Activated T-helper 1 cell treated with anti-CD3 and anti-CD28 coated beads, Interleukin-2, amount 50 U/mL, for 16 hours (primary cell): ENCODE results near the gene PTK7.

Experiments used
- DNase-seq, 2 donors: peaks; one replicate each; pipeline ENCODE4 v3.0.0-alpha.2; 2020; ENCODE audit warnings: low read depth in 1 of 2, low spot score in 1 of 2

Gene PTK7

DNA sequence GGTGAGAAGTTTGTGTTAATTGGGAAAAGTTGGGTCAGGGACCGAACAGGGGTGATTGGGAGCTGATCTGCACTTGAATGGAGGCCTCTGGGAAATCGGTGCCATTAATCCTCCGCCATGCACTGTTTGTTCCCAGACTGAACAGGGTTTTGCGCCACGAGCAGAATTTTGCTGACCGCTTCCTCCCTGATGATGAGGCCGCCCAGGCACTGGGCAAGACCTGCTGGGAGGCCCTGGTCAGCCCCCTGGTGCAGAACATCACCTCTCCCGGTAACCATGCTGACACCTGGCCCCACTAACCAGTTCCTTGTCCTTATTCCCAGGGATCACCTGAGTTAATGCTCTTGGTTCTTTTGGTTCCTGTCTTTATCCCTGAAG, 127.6 kb downstream of the PTK7 start:
- no peak for DNase-seq

DNA sequence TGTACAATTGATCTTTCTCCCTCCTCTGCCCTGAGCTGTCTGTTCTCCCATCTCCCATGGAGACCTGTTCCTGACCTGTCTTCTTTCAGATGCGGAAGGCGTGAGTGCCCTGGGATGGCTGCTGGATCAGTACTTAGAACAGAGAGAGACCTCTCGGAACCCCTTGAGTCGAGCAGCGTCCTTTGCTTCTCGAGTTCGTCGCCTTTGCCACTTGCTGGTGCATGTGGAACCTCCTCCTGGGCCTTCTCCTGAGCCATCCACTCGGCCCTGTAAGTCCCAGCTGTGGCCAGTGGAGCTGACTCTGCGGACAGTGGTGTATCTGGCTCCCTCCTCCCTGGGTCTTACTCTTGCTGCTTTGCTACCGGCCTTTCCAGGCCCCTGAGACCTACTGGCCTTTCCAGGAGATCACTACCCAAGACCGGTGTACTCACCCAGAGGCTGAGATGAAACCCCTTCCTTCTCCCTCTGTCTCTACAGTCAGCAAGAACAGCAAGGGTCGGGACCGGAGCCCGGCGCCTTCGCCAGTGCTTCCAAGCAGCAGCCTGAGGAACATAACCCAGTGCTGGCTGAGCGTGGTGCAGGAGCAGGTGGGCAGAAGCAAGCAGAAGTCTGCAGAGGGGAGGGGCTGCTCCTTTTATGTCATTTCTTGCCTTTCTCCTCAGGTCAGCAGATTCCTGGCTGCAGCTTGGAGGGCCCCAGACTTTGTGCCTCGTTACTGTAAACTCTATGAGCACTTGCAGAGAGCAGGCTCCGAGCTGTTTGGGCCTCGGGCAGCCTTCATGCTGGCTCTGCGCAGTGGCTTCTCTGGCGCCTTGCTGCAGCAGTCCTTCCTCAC, 128.4 kb downstream of the PTK7 start:
- no peak for DNase-seq

DNA sequence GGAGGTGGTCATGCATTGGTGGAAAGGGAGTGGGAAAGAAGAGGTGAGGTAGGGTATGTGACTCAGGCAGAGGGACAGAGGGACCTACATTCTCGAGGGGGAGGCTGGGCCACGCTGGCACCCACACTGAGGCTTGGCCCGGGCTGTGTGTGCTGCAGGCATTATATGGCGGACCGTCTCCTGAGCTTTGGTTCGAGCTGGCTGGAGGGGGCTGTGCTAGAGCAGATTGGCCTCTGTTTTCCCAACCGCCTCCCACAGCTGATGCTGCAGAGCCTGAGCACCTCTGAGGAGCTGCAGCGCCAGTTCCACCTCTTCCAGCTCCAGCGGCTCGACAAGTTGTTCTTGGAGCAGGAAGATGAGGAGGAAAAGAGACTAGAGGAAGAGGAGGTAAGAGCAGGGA, 129.7 kb downstream of the PTK7 start:
- no peak for DNase-seq

DNA sequence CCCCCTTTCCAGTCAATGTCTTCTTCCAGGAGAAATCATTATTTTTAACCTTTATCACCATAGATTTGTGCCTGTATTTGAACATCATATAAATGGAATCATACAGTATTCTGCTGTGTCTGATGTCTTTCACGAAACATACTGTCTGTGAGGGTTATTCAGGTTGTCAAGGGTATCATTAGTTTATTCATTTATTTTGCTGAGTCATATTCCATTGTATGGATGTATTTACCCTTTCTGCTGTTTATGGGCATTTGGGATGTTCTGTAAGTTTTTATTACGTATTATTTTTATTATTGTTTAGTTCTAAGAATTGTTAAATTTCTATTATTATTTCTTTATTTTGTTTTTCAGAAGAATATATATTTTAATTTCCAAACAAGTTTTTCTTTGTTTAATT, 131.2 kb downstream of the PTK7 start:
- DNase-seq, result no peak
